Glomerular endothelial cell (primary cell): ENCODE results near the gene GRK4. TPM values are rescaled to one million over a fixed set of nuclear protein-coding genes. Genes with fewer than 3 reads are reported as not detected.
"Not testable (repeated sequence)": the region's sequence is repeated elsewhere in the genome, so short reads cannot be mapped to it uniquely, and the experiment has no call there.

Experiments
- DNase-seq: peaks from one replicate; pipeline ENCODE4 v3.0.0-alpha.2; 2011; ENCODE audit warnings: low read depth, low spot score; ENCODE audit errors: extremely low read depth
- total RNA-seq: library from RNA; depleted of rRNA; stranded (reverse); fragments of >200 nt; gene quantifications from 2 replicates; pipeline ENCODE4 v1.2.3, GENCODE V29; 2015

GRK4 gene
- total RNA-seq, 1 donor from 2014 or later, result 6.0 TPM

DNA sequence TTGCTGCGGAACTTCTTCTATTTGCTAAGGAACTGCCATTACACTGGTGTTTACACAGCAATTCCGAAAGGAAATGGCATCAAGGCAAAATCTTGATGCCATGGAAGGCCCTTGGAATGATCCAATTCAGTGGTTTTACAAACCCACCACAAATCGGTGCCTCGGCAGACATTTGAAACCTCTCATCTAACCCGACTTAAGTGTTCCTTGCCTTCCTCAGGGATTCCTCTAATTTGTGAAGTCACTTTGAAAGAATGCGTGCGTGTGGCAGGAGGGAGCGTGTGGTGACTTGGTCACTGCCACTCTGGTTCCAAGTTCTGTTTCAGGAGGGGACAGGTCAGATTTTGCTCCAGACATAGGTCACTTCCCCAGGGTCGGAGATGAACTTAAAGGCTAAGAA lies 4.9 kb upstream of the GRK4 start:
- no peak for DNase-seq

DNA sequence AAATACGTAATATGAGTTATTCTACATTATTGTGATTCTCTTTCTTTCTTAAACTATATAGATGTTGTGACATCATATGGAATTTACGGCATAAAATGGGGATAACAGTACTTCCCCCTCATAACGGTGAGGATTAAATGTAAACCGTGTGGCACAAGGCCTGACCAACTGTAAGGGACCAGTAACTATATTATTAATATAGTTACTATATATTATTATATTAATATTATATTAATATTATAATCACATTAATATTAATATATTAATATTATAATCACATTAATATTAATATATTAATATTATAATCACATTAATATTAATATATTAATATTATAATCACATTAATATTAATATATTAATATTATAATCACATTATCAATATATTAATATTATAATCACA lies 2.9 kb upstream of the GRK4 start:
- DNase-seq, result not testable (repeated sequence)

DNA sequence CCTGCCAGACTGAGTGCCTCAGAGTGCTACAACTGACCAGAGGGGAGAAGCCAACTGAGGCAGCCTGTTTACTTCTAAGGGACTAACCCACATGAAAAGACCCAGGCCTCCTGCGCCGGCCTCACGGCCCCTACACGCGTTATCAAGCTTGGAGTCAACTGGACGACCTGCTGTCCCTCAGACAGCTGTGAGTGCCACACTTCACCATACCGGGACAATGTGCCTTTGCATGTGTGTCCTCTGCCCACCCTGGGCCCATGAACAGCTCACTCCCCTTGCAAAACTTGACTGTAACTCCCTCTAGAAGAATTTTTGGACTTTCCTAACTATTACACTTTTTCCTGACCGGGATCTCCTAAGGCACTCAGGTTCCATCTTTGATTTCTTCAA lies 2.0 kb upstream of the GRK4 start:
- no peak for DNase-seq

DNA sequence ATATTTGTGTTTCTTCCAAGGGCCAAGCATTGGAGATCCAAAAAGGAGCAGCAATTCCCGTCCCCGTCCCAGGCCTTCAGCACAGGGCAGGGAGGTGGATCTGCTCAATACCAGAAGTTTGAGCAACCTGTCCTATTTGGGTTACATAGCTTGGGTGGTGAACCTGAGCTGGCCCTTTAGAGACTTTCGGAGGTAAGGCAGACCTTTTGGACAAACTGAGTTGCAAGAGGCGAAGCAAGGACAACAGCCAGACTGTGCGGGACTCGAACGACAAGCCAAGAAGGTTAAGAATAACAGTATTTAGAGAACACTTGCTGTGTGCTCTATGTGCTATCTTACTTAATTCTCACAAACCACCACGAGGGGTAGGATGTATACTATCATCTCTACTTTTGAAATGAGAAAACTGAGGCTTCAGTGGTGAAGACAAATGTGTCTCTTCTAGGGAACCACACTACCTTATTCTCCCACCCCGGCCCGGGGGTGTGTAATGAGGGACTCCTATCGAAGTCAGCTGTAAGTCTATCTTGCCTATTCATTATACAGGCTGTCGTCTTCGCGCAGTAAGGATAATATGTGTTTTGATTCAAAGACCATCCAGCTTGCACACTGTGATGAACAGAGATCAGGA lies 1.4 kb upstream of the GRK4 start:
- DNase-seq, result no peak

DNA sequence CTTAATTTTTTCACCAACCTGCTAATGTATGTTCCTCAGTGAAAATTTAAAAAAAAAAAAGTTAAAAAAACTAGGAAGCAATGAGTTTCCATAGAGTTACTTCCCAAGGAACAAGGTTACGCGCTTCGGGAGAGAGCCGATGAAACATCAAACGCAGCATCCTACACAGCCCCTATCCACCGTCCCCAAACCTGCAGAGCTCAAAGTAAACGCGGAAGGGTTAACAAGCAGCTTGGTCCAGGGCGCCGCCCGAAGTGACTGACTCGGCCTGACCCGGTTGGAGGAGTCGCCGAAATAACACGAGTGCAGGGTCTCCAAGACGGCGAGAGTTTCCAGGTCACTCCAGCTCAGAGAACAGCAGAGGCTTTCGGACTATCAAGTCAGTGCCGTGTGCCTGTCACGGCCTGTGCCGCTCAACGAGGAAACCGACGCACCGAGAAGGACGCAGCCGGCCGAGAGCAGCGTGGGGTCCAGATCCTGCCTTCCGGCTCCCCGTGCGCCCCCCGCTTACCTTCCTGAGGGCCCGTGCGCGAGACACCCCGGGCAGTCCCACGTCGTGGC lies 677 bp upstream of the GRK4 start:
- DNase-seq, result no peak

DNA sequence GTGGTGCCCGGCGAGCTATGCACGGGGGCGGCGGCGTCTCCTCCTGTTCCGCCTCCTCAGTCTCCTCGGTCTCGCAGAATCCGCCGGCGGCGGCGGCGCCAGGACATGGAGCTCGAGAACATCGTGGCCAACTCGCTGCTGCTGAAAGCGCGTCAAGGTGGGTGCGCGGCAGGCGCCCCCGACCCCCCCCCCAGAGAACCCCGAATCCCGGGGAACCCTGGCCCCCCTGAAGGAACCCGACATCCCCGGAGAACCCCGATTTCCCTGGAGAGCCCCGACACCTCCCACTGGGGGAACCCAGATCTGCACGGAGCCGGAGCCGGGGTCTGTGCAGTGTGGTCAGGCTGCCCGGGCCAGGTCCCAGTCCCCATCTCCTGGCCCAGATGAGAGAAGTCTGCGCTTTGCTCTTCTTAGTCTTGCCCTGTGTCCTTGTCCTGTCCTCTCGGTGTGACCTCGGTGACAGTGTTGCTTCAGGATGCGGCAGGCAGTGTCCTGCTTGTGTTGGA lies 648 bp downstream of the GRK4 start:
- no peak for DNase-seq

DNA sequence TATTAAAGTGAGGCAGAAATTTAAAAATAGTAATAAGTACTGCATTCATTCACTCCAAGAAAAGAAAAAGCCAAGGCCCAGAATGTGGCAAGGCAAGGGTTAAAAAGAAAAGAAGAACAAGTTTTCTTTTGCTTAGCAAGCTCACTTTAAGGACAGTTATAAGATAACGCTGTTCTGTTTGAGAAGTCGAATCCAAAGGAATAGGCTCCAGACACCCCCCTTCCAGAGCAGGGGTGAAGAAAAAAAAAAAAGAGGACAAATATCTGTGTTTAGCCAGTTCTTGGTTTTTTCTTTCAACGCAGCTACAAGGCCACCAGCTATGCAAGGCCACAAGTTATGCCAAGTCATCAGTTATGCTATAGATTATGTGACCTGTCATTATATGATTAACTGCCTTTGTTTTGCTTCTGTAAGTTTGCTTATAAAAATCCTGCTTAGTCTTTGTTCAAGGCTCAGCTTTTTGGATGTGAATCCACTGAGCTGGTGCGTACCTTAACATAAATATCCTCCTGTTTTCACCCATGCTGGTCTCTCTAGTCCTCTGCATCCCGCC lies 1.4 kb downstream of the GRK4 start:
- DNase-seq, result no peak

DNA sequence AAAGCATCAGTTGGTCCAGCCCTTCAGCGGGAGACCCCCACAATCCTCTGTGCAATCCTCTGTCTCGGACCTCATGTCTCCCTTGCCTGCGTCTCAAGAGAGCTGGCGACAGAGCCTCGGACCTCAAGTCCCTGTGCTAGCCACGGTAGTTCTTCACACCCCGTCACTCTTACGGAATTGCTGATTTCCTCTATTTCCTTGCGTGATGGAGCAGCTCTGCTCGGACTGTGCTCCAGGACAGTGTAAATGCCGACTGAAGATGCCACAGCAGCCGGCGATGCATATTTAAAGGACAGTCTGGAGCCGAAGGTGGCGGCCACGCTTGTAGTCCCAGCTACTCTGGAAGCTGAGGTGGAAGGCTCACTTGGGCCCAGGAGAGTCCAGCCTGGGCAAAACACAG lies 1.9 kb downstream of the GRK4 start:
- DNase-seq, result no peak

DNA sequence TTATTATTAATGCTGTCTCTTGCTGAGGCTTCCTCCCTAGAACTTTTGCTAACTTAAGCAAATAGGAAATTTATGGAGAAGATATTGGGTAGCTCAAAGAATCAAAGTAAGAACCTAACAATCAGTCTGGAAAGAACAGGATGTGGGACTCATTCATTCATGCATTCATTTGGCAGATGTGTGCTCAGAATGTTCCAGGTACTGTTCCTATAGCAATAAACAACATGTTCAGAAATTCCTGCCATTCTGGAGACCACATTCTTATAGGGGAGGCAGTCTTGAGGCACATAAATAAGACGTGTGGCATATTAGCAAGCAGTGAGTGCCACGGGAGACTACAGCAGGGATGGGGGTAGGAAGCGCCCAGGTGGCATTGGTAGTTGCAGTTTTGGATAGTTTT lies 5.0 kb downstream of the GRK4 start:
- DNase-seq, result no peak

DNA sequence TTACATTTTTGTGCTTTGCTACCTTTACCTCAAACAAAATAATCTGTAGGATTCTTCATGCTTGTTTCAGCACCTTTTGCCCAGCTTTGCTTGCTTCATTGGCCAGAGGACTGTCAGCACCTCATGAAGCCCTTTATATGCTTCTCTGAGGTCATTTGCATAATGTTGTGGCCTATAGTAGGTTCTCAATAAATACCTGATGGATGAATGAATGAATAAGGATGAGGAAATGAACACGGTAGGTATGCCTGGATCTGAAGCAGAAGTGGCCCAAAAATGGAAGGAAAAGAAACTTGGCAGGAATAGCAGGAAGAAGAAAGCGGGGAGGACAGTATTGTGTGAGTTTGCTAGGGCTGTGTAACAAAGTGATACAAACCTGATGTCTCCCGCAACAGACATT lies 7.9 kb downstream of the GRK4 start:
- no peak for DNase-seq

DNA sequence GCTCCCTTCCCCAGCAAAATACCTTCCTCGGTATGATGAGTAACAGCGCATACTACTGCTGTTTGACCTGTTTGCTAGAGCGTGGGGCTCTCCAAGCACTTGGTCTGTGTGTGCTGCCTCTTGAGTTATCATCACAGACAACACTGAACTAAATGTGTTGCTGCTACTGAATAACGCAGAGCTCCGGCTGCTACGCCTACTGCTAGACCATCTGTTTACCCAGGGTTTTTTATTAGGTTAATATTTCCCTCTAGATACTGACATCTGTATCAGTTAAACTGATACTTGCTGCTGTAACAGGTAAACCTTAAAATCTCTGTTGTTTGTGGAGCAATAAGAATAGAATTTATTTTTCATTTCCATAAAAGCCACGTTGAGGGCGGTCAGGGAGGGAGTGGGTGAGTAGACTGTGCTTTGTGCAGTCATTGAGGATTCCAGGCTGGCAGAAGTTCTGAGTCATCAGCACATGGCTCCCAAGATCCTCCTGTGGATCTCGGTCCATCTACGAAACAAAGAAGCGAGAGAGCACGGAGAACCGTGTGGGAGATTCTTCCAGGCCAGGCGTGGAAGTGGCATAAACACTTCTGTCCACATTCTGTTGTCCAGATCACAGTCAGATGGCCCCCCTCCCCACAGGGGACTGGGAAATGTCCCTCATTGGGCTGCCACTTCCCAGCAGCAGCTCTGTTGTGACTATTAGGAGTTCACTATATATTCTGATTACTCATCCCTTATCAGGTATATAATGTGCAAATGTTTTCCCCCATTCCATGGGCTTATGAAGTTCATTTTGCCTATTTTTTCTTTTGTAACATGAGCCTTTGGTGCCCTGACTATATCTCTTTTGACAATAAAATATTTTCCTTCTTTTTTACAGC lies 14.1 kb downstream of the GRK4 start:
- DNase-seq, result no peak

DNA sequence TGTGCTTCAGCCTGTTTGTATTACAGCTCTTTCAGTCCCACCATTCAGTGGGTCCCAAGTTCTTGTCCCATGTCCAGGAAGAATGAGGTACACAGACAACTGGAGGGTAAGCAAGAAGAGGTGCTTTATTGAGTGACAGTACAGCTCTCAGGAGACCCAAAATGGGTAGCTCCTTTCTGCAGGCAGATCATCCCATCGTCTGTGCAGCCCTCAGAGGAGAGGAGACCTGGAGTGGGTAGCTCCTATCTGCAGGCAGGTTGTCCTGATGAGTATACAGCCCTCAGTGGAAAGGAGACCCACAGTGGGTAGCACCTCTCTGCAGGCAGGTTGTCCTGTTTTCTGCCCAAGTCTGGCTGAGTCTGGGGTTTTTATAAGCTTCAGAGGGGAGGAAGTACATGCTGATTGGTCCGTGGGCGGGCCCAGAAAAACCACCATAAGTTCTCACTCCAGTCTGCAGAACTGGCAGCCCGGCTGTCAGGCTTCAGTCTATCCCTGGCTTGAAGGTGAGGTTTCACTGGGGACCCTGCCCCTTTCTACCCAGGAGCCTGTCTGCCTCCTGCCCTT lies 18.0 kb downstream of the GRK4 start:
- no peak for DNase-seq

DNA sequence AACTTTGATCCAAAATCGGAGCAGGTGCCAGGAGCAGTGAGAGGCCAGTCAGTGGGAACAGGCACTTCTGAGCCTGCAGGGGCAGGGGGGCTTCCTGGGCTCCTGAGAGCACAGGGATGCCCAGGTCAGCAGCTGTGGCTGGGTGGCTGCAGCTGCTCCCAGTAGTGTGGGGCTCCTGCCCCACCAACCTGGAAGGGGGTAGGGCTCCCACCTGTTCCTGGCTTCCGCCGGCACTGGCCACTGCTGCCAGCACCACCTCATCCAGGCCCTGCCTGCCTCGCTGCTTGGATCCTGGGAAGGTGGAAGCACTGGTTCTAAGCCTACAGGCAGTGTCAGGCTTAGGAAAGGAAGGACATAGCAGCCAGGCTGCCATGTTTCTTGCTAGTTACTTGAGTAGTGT lies 18.6 kb downstream of the GRK4 start:
- no peak for DNase-seq

DNA sequence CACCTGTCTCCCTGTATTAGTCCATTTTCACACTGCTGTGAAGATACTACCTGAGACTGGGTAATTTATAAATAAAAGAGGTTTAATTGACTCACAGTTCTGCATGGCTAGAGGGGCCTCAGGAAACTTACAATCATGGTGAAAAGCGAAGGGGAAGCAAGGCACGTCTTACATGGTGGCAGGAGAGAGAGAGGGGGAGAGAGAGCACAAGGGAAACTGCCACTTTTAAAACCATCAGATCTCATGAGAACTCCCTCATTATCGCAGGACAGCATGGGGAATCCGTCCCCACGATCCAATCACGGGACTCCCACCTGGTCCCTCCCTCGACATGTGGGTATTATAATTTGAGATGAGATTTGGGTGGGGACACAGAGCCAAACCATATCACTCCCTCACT lies 20.3 kb downstream of the GRK4 start:
- DNase-seq, result not testable (repeated sequence)

DNA sequence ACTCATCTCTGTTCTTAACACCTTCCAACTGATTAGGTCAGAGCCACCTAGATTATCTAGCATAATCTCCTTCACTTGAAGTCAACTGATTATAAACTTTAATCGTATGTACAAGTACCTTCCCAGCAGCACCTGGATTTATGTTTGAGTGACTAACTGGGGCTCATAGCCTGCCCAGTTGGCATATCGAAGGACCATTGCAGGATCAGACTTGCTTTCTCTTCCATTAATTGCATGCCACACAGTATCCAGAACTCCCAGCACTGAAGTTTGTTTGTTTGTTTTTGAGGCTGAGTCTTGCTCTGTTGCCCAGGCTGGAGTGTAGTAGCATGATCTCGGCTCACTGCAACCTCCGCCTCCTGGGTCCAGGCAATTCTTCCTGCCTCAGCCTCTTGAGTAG lies 27.9 kb downstream of the GRK4 start:
- no peak for DNase-seq

DNA sequence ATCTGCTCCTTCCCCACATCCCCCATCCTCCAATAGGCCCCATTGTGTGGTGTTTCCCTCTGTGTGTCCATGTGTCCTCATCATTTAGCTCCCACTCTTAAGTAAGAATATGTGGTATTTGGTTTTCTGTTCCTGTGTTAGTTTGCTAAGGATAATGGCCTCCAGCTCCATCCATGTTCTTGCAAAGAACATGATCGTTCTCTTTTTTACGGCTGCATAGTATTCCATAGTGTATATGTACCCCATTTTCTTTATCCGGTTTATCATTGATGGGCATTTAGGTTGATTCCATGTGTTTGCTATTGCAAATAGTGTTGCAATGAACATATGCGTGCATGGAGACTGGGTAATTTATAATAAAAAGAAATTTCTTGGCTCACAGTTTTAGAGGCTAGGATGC lies 31.5 kb downstream of the GRK4 start:
- DNase-seq, result no peak

DNA sequence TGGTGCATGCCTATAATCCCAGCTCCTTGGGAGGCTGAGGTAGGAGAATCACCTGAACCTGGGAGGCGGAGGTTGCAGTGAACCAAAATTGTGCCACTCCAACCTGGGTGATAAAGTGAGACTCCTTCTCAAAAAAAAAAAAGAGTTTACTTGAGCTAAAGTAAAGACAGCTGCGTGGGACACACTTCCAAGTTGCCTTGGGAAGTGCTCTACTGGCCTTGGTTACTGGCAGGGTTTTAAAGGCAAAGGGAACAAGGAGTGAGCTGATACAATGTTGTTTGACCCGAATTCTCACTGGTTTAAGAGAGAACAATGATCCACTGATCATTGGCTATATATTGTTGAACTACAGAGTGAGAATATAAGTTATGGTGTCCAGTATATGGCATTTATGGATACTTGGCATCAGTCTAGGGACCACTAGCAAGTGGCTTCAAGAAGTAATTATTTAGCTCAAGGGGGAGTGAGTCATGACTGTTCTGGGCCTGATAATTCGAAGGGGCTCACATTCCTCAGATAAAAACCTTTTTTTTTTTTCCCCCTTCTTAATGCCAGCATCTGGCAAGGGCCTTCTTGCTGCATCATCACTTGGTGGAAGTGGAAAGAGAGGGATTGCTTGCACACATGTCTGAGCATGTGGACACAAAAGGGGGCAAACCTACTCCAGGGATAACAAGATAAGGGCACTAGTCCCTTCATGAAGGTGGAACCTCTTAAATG lies 32.3 kb downstream of the GRK4 start:
- DNase-seq, result no peak

DNA sequence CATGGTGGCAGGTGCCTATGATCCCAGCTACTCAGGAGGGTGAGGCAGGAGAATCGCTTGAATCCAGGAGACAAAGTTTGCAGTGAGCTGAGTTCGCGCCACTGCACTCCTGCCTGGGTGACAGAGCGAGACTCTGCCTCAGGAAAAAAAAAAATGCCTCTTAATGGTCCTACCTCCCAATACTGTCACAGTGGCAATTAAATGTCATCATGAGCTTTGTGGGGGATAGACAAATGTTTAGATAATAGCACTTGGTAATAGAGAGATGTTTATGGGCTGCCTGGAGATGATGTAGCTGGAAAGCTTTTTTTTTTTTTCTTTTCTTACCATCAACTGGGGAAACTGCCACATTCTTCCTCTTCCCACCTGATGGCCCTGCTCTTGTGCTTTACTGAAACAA lies 33.0 kb downstream of the GRK4 start:
- no peak for DNase-seq

DNA sequence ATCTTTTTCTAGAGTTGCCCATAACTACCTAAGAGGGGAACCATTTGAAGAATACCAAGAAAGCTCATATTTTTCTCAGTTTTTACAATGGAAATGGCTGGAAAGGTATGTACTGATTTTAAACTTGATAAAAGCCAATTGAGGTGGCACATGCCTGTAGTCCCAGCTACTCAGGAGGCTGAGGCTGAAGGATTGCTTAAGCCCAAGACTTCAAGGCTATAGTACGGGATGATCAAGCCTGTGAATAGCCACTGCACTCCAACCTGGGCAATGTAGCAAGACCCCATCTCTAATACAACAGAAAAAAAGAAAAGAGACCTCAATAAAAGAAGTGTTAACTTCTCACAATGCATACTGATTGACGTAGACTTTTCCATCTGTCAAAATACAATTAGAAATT lies 44.4 kb downstream of the GRK4 start:
- no peak for DNase-seq

DNA sequence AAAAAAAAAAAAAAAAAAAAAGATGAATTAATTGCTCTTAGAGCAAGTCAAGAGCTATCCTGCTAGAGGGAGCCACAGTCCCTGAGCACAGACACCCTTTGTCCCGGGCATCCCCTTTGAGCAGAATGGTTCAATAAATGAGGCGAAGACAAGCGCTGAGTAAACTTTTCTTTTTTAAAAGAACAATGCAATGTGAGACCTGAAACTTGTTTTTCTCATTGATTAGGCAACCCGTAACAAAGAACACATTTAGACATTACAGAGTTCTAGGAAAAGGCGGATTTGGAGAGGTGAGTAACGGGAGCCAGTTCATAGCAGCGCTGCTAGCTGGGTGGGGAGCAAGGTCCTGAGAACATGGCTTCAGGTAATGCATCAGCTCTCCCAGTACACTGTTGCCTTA lies 46.1 kb downstream of the GRK4 start:
- no peak for DNase-seq

DNA sequence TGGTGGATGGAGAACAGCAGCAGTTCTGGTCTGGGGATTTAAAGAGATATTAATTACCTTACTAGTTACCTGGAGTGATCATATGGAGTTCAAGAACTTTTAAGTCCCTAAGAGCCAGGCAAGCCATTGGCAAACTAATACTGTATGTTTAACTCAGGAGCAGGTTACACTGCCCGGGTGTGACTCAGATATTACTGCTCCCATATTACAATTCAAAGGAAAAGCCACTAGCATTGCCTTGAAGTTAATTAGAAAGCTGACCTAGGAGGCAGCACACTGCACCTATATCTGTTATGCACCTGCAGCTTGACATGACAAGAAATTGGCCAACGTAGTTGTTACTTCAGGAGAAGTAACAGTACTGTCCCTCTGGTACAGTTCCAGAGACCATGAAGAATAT lies 47.2 kb downstream of the GRK4 start:
- DNase-seq, result no peak
